Epithelial cell of proximal tubule (primary cell): ENCODE measurements around the gene ZNF738. TPM values are rescaled to one million over a fixed set of nuclear protein-coding genes. Genes with fewer than 3 reads are reported as not detected.

Experiments used
- DNase-seq: peaks from one replicate; pipeline ENCODE4 v3.0.0-alpha.2; 2011; ENCODE audit warnings: low read depth
- H3K4me3 ChIP-seq: 2 replicates; pipeline ENCODE4 v1.5.1; 2011; ENCODE audit warnings: low read depth, mild to moderate bottlenecking, low read length
- total RNA-seq: library from RNA; depleted of rRNA; stranded (reverse); fragments of >200 nt; gene quantifications from 2 replicates; pipeline ENCODE4 v1.2.3, GENCODE V29; 2015
- TF ChIP-seq, protein P1 (sequence below): conservative IDR thresholded peaks from 2 replicates; pipeline ENCODE4 v1.5.1; 2012; ENCODE audit warnings: low read depth, mild to moderate bottlenecking, low read length

The ZNF738 gene
- total RNA-seq, 1 donor from 2014 or later: 15.0 TPM

DNA sequence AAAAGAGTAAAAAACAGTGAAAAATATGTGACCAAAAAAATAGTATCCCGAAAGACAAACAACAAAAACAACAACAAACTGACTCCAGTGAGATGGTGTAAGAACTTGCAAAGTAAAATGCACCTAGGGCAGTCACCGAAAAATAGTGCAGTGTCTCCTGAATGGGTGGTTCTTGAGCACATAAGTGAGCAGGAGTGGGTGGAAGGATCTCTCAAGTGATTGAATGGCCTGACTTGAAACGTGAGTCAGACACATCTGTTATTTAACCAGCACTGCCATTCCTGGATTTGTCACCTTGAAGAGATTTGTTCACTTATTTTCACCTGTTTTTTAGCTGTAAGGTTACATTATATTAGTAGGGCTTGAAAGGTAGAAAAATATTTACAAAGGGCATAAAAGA is 3.5 kb downstream of the ZNF738 start:
- no peak for DNase-seq
- H3K4me3 ChIP-seq: no peak overlapping the region
- TF ChIP-seq, protein P1, sequence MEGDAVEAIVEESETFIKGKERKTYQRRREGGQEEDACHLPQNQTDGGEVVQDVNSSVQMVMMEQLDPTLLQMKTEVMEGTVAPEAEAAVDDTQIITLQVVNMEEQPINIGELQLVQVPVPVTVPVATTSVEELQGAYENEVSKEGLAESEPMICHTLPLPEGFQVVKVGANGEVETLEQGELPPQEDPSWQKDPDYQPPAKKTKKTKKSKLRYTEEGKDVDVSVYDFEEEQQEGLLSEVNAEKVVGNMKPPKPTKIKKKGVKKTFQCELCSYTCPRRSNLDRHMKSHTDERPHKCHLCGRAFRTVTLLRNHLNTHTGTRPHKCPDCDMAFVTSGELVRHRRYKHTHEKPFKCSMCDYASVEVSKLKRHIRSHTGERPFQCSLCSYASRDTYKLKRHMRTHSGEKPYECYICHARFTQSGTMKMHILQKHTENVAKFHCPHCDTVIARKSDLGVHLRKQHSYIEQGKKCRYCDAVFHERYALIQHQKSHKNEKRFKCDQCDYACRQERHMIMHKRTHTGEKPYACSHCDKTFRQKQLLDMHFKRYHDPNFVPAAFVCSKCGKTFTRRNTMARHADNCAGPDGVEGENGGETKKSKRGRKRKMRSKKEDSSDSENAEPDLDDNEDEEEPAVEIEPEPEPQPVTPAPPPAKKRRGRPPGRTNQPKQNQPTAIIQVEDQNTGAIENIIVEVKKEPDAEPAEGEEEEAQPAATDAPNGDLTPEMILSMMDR: no peak

DNA sequence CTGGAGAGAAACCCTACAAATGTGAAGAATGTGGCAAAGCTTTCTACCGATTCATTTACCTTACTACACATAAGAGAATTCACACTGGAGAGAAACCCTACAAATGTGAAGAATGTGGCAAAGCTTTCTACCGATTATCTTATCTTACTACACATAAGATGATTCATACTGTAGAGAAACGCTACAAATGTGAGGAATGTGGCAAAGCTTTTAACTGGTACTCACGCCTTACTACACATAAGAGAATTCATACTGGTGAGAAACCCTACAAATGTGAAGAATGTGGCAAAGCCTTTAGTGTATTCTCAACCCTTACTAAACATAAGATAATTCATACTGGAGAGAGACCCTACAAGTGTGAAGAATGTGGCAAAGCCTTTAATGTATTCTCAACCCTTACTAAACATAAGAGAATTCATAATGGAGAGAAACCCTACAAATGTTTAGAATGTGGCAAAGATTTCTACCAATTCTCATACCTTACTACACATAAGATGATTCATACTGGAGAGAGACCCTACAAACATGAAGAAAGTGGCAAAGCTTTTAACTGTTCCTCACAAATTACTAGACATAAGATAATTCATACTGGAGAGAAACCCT is 25.3 kb downstream of the ZNF738 start:
- no peak overlapping the region for H3K4me3 ChIP-seq
- TF ChIP-seq, protein P1: no peak
- DNase-seq: no peak

GRCh38 chr19:21396121-21396520 is 37.3 kb downstream of the ZNF738 start:
- H3K4me3 ChIP-seq: no peak overlapping the region
- TF ChIP-seq, protein P1: no peak
- DNase-seq: no peak

DNA sequence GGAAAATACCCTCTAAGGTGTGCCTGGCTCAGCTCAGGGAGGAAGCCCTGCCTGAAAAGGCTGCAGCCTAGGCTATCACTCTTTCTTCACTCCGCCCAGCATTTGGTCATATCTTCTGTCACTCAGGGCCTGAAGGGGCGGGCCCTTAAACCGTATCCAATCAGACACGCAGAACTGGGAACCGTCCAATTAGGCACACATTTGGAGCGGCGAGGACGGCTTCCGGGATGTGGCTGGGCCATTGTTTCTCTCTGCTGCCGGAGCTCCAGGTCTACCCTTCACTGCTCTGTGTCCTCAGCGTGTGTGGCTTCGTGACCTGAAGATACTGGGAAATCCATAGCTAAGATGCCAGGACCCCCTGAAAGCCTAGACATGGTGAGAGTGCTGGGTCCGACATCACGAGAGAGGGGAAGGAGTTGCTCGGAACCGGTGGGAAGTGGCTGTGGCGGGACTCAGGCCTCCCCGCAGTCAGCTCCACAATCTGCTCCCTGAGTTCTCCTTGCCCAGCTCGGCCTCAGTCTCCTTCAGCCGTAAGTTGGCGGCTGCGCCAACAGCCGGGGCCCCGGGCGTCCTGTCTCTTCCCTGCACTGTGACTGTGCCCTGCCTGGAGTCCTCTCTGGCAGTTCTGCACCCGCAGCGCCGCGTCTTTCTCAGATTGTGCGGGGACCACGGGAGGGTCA is 38.2 kb downstream of the ZNF738 start, which contains the start of gene ZNF493:
TSS of gene ZNF493 (plus strand) at position 241 of the 680 bp plus-strand sequence. CDS start at position 346, 105 bp downstream.
- DNase-seq: peak; percentile 79
- H3K4me3 ChIP-seq: peak within 1 kb of the TSS; percentile 90
- TF ChIP-seq, protein P1: no peak

- TF ChIP-seq, protein P1: no peak
- DNase-seq: no peak
- no peak overlapping the region for H3K4me3 ChIP-seq
These were observed 40.1 kb downstream of the ZNF738 start for GRCh38 chr19:21398851-21399250.

GRCh38 chr19:21402303-21402985 is 43.6 kb downstream of the ZNF738 start:
- TF ChIP-seq, protein P1: no peak
- no peak overlapping the region for H3K4me3 ChIP-seq
- no peak for DNase-seq
